ELR (cell line): Measurements from ENCODE around the gene ELL2.

ENCODE experiments used
- DNase-seq: peaks from one replicate; pipeline ENCODE4 v3.0.0-alpha.2; 2015; ENCODE audit warnings: low read depth

ELL2 gene

GRCh38 chr5:95956021-95956899 lies 5.4 kb downstream of the ELL2 start:
- no peak for DNase-seq

GRCh38 chr5:95954716-95955115 lies 6.9 kb downstream of the ELL2 start:
- no peak for DNase-seq

- DNase-seq = no peak
These were observed 8.5 kb downstream of the ELL2 start for GRCh38 chr5:95953021-95953702.

- no peak for DNase-seq
These were observed 9.7 kb downstream of the ELL2 start for GRCh38 chr5:95951916-95952315.

- DNase-seq = no peak
These were observed 11.8 kb downstream of the ELL2 start for GRCh38 chr5:95949810-95950209.

GRCh38 chr5:95948631-95949030 lies 13.0 kb downstream of the ELL2 start:
- no peak for DNase-seq

GRCh38 chr5:95946451-95946850 lies 15.2 kb downstream of the ELL2 start:
- no peak for DNase-seq

- DNase-seq = no peak
These were observed 18.7 kb downstream of the ELL2 start for GRCh38 chr5:95942968-95943367.

GRCh38 chr5:95942414-95942813 lies 19.2 kb downstream of the ELL2 start:
- no peak for DNase-seq

GRCh38 chr5:95941756-95942155 lies 19.9 kb downstream of the ELL2 start:
- no peak for DNase-seq

- DNase-seq = no peak
These were observed 20.6 kb downstream of the ELL2 start for GRCh38 chr5:95940758-95941682.

GRCh38 chr5:95939465-95939864 lies 22.2 kb downstream of the ELL2 start:
- no peak for DNase-seq

- no peak for DNase-seq
These were observed 22.9 kb downstream of the ELL2 start for GRCh38 chr5:95938766-95939165.

GRCh38 chr5:95938347-95938746 lies 23.3 kb downstream of the ELL2 start:
- no peak for DNase-seq

- DNase-seq = no peak
These were observed 24.0 kb downstream of the ELL2 start for GRCh38 chr5:95937607-95938152.

- no peak for DNase-seq
These were observed 24.7 kb downstream of the ELL2 start for GRCh38 chr5:95936812-95937397.

- DNase-seq = peak; percentile 69
These were observed 26.0 kb downstream of the ELL2 start for GRCh38 chr5:95935553-95936100.

GRCh38 chr5:95934207-95934804 lies 27.3 kb downstream of the ELL2 start:
- DNase-seq = no peak

GRCh38 chr5:95932941-95933340 lies 28.7 kb downstream of the ELL2 start:
- DNase-seq = no peak

- no peak for DNase-seq
These were observed 30.4 kb downstream of the ELL2 start for GRCh38 chr5:95931079-95931833.
